NOMO-1 treated with DMSO at 0.1 percent for 48 hours (cell line): ENCODE data around the gene ZCRB1.

Experiments used
- DNase-seq: peaks from one replicate; lab custom pipeline; 2025; ENCODE audit not compliant: unreplicated experiment; lab: John Stamatoyannopoulos, UW

ZCRB1 gene

GRCh38 chr12:42281844-42282243, 44.0 kb downstream of the ZCRB1 start:
- DNase-seq, result no peak

GRCh38 chr12:42281278-42281677, 44.6 kb downstream of the ZCRB1 start:
- no peak for DNase-seq

- no peak for DNase-seq
Observed at GRCh38 chr12:42278128-42278510, 47.8 kb downstream of the ZCRB1 start.

- DNase-seq, result no peak
Observed at GRCh38 chr12:42277396-42278127, 48.3 kb downstream of the ZCRB1 start.

GRCh38 chr12:42275499-42275898, 50.4 kb downstream of the ZCRB1 start:
- DNase-seq, result no peak

- DNase-seq, result no peak
Observed at GRCh38 chr12:42273706-42274105, 52.2 kb downstream of the ZCRB1 start.

GRCh38 chr12:42270596-42270995, 55.3 kb downstream of the ZCRB1 start:
- DNase-seq, result no peak

GRCh38 chr12:42267413-42268190, 58.3 kb downstream of the ZCRB1 start:
- DNase-seq, result no peak

GRCh38 chr12:42266579-42267230, 59.2 kb downstream of the ZCRB1 start:
- no peak for DNase-seq

GRCh38 chr12:42262271-42262670, 63.6 kb downstream of the ZCRB1 start:
- no peak for DNase-seq
